Type B pancreatic cell (in vitro differentiated cells): ENCODE results near the gene CLC. TPM values are rescaled to one million over a fixed set of nuclear protein-coding genes. Genes with fewer than 3 reads are reported as not detected.
"Not testable (repeated sequence)": the region's sequence is repeated elsewhere in the genome, so short reads cannot be mapped to it uniquely, and the experiment has no call there.

Experiments used
- DNase-seq: peaks from one replicate; pipeline ENCODE4 v3.0.0; 2021; ENCODE audit warnings: mixed read lengths; ENCODE audit not compliant: unreplicated experiment; ENCODE audit errors: extremely low spot score
- H3K27ac Mint-ChIP-seq: 2 replicates; pipeline ENCODE4 v1.8.0; 2021; ENCODE audit warnings: mild to moderate bottlenecking, mixed read lengths
- H3K27me3 Mint-ChIP-seq: 2 replicates; pipeline ENCODE4 v1.8.0; 2021; ENCODE audit warnings: mixed read lengths
- H3K36me3 Mint-ChIP-seq: 2 replicates; pipeline ENCODE4 v1.8.0; 2021; ENCODE audit warnings: mixed read lengths
- H3K4me1 Mint-ChIP-seq: one replicate; pipeline ENCODE4 v1.8.0; 2021; ENCODE audit warnings: mixed read lengths; ENCODE audit not compliant: unreplicated experiment
- H3K4me3 Mint-ChIP-seq: 2 replicates; pipeline ENCODE4 v1.8.0; 2021; ENCODE audit warnings: mild to moderate bottlenecking, mixed read lengths
- H3K9me3 Mint-ChIP-seq: 2 replicates; pipeline ENCODE4 v1.8.0; 2021; ENCODE audit warnings: mixed read lengths
- CTCF ChIP-seq: fragments of 200-600 bp; sonication (generic); conservative IDR thresholded peaks from 2 replicates; pipeline ENCODE4 v1.5.0; 2021; ENCODE audit warnings: antibody characterized with exemption, mild to moderate bottlenecking
- total RNA-seq: library from RNA; stranded (reverse); gene quantifications from 2 replicates; pipeline ENCODE4 v1.2.1, GENCODE V29; 2021; ENCODE audit warnings: low replicate concordance

Gene CLC
- total RNA-seq, 1 donor from 2014 or later, result not detected

DNA sequence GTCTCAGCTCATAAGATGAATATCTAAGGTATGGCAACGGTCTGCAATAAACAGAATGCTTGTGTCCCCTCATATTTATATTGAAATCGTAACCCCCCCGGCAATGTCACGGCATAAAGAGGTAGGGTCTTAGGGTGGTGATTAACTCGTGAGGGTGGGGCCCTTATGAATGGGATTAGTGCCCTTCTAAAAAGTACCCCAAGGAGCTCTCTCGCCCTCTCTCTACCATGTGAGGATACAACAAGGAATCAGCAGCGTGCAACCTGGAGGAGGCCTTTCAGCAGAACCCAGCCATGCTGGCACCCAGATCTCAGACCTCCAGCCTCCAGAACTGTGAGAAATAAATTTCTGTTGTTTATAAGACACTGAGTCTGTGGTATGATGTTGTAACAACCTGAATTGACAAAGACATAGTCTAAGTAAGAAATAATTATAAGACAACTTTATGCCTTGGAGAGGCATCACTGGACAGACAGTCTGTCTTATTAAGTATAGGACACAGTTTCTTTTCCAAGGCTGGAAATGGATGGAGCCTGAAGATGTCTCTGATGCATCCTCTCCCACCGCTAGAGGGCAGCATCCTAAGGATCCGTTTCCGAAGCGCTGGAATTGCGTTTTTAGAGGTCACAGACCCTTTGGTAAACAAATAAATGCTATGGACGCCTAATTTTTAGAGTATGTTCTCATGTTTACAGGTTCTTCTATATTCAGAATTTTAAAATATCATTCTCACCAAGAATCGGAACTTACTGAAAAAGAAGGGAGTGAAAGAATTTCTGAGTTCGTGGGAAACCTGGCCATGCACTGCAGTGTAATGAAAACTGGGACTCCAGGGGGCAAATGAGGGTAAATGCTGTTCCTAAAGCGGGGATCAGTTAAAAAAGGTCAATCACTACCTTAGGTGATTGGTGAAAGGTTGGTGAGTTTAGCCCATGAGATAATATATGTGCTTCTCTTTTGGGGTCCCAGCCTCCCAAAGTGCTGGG lies 27.6 kb upstream of the CLC start:
- no peaks in the 10 kb centered on the region for H3K4me1 Mint-ChIP-seq
- peak; percentile 90 for TF ChIP-seq CTCF
- H3K9me3 Mint-ChIP-seq, result no peaks in the 10 kb centered on the region
- no peaks in the 10 kb centered on the region for H3K36me3 Mint-ChIP-seq
- H3K4me3 Mint-ChIP-seq, result no peak overlapping the region
- no peak overlapping the region for H3K27ac Mint-ChIP-seq
- H3K27me3 Mint-ChIP-seq, result peaks cover 12% of the 10 kb centered on the region
- no peak for DNase-seq

- not testable (repeated sequence) for H3K4me1 Mint-ChIP-seq
Measured at GRCh38 chr19:39761851-39762250, 24.0 kb upstream of the CLC start.

GRCh38 chr19:39759457-39760184 lies 21.8 kb upstream of the CLC start:
- no peaks in the 10 kb centered on the region for H3K4me1 Mint-ChIP-seq
- DNase-seq, result no peak
- H3K27ac Mint-ChIP-seq, result no peak overlapping the region
- no peaks in the 10 kb centered on the region for H3K9me3 Mint-ChIP-seq
- H3K27me3 Mint-ChIP-seq, result peaks cover 29% of the 10 kb centered on the region
- TF ChIP-seq CTCF, result no peak
- no peak overlapping the region for H3K4me3 Mint-ChIP-seq
- no peaks in the 10 kb centered on the region for H3K36me3 Mint-ChIP-seq

More at GRCh38 chr19:39761851-39762250, 24.0 kb upstream of the CLC start:
- DNase-seq, H3K27ac Mint-ChIP-seq, H3K4me3 Mint-ChIP-seq, H3K9me3 Mint-ChIP-seq, H3K36me3 Mint-ChIP-seq: not testable (repeated sequence)
- peaks cover 29% of the 10 kb centered on the region for H3K27me3 Mint-ChIP-seq

DNA sequence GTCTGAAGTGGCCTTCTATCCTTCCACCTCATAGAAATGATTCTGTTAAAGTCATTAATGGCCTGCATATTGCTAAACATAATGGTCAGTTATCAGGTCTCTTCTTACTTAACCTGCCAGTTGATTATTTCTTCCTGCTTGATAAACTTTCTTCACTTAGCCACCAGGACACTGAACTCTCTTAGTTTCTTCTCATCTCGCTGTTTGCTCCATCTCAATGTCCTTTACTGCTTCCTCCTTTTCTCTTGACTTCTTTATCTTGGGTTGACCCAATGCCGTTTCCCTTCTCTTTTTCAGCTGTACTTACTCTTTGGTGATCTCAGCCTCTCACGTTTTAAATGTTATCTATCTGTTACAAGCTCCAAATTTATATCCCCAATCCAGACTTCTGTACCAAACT lies 17.1 kb upstream of the CLC start:
- no peak for DNase-seq
- Mint-ChIP-seq H3K9me3 (no peaks in the 10 kb centered on the region), H3K4me3 (no peak overlapping the region), H3K27me3 (peaks cover 29% of the 10 kb centered on the region), H3K27ac (no peak overlapping the region), H3K4me1 (no peaks in the 10 kb centered on the region), H3K36me3 (no peaks in the 10 kb centered on the region)
- TF ChIP-seq CTCF, result no peak

DNA sequence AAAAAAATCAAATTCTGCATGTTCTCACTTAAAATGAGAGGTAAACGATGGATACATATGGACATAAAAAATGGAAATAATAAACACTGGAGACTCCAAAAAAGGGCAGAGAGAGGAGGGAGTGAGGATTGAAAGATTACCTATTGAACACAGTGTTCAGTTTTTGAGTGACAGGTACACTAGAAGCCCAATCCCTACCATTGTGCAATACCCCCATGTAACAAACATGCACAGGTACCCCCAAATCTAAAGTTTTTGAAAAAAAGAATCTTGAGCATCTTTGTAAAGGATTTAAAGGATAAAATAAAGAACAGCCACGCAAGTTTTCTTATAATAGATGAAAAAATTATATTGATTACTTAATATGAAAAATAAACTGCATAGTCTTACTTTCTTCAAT lies 16.7 kb upstream of the CLC start:
- H3K36me3 Mint-ChIP-seq, result no peaks in the 10 kb centered on the region
- no peak for TF ChIP-seq CTCF
- DNase-seq, result no peak
- no peak overlapping the region for H3K4me3 Mint-ChIP-seq
- H3K27ac Mint-ChIP-seq, result no peak overlapping the region
- H3K27me3 Mint-ChIP-seq, result peaks cover 31% of the 10 kb centered on the region
- no peaks in the 10 kb centered on the region for H3K9me3 Mint-ChIP-seq
- H3K4me1 Mint-ChIP-seq, result no peaks in the 10 kb centered on the region

DNA sequence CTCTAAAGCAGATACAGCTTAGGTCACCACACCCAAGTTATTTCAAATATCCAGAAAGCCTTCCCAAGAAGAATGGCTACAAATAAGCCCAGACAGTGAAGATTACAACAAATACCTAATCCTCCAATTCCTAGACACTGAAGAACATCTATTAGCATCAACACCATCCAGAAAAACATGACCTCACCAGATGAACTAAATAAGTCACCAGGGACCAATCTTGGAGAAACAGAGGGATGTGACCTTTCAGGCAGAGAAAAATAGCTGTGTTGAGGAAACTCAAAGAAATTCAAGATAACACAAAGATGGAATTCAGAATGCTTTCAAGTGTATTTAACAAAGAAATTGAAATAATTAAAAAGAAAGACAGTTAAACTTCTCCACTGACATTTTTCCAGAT lies 15.0 kb upstream of the CLC start:
- DNase-seq, result no peak
- H3K9me3 Mint-ChIP-seq, result no peaks in the 10 kb centered on the region
- H3K36me3 Mint-ChIP-seq, result no peaks in the 10 kb centered on the region
- TF ChIP-seq CTCF, result no peak
- no peak overlapping the region for H3K27ac Mint-ChIP-seq
- no peaks in the 10 kb centered on the region for H3K4me1 Mint-ChIP-seq
- no peak overlapping the region for H3K4me3 Mint-ChIP-seq
- H3K27me3 Mint-ChIP-seq, result peaks cover 24% of the 10 kb centered on the region
